Keratinocyte (primary cell): Measurements from ENCODE around the gene NRG2. TPM values are rescaled to one million over a fixed set of nuclear protein-coding genes. Genes with fewer than 3 reads are reported as not detected.

Experiments used
- DNase-seq: peaks from one replicate; pipeline ENCODE4 v3.0.0-alpha.2; 2011; ENCODE audit warnings: low read depth, missing footprints, low spot score
- FAIRE-seq: peaks from 2 replicates; lab custom pipeline; 2011; peaks lifted over from hg19 to GRCh38; lab: Jason Lieb, UNC
- H2AFZ ChIP-seq: 2 replicates; pipeline ENCODE4 v1.6.0; 2012; ENCODE audit warnings: low read length, control low read depth, inconsistent platforms; ENCODE audit not compliant: control insufficient read depth
- H3K27ac ChIP-seq: 2 replicates; pipeline ENCODE4 v1.5.1; 2011; ENCODE audit warnings: low read length; ENCODE audit not compliant: control insufficient read depth, insufficient read depth
- H3K27me3 ChIP-seq: 3 replicates; pipeline ENCODE4 v1.6.0; 2011; ENCODE audit warnings: low read length; ENCODE audit not compliant: control insufficient read depth, insufficient read depth; ENCODE audit errors: extremely low read depth
- H3K36me3 ChIP-seq, 2 experiments: 2 replicates in 1 of 2; 3 replicates in 1 of 2; pipeline ENCODE4 v1.5.1; 2011; ENCODE audit warnings: low read length in 2 of 2, mild to moderate bottlenecking in 1 of 2; ENCODE audit not compliant: control insufficient read depth in 2 of 2, insufficient read depth in 2 of 2; ENCODE audit errors: extremely low read depth in 1 of 2
- H3K4me1 ChIP-seq: 3 replicates; pipeline ENCODE4 v1.5.1; 2011; ENCODE audit warnings: low read length; ENCODE audit not compliant: control insufficient read depth, insufficient read depth; ENCODE audit errors: extremely low read depth
- H3K4me2 ChIP-seq: 3 replicates; pipeline ENCODE4 v1.6.0; 2011; ENCODE audit warnings: low read depth, low read length; ENCODE audit not compliant: control insufficient read depth, insufficient read depth; ENCODE audit errors: extremely low read depth
- H3K4me3 ChIP-seq, 3 experiments: fragments of 200-600 bp in 1 of 3; sonication (generic) in 1 of 3; 2 replicates in 2 of 3; 3 replicates in 1 of 3; pipeline ENCODE4 v1.5.1; 2011 to 2016; ENCODE audit warnings: low read length in 3 of 3, mild to moderate bottlenecking in 3 of 3, control low read depth in 2 of 3, inconsistent platforms in 1 of 3, low read depth in 1 of 3, mixed read lengths in 1 of 3, mixed run types in 1 of 3, moderate library complexity in 1 of 3; ENCODE audit not compliant: control insufficient read depth in 2 of 3, insufficient read depth in 2 of 3; ENCODE audit errors: extremely low read depth in 1 of 3
- H3K79me2 ChIP-seq: 2 replicates; pipeline ENCODE4 v1.6.0; 2012; ENCODE audit warnings: low read length; ENCODE audit not compliant: control insufficient read depth, insufficient read depth
- H3K9ac ChIP-seq: 3 replicates; pipeline ENCODE4 v1.6.0; 2011; ENCODE audit warnings: low read length; ENCODE audit not compliant: control insufficient read depth, insufficient read depth; ENCODE audit errors: extremely low read depth
- H3K9me1 ChIP-seq: 3 replicates; pipeline ENCODE4 v1.6.0; 2011; ENCODE audit warnings: low read length; ENCODE audit not compliant: control insufficient read depth, insufficient read depth; ENCODE audit errors: extremely low read depth
- H3K9me3 ChIP-seq: 2 replicates; pipeline ENCODE4 v1.5.1; 2012; ENCODE audit warnings: low read depth, low read length; ENCODE audit not compliant: control insufficient read depth
- H4K20me1 ChIP-seq: 3 replicates; pipeline ENCODE4 v1.6.0; 2011; ENCODE audit warnings: low read length; ENCODE audit not compliant: control insufficient read depth, insufficient read depth; ENCODE audit errors: extremely low read depth
- EZH2 ChIP-seq: IDR thresholded peaks from one replicate; pipeline ENCODE4 v1.6.1; 2012; ENCODE audit warnings: inconsistent platforms, mild to moderate bottlenecking, low read length, moderate library complexity
- dilution Hi-C: fragments of 300-500 bp; cut with MboI; formaldehyde crosslinking; loops from one replicate; pipeline ENCODE4 v1.7.0; 2020; ENCODE audit warnings: low sequenced_read_pairs; ENCODE audit not compliant: extremely low pct_ligation_motif_present
- polyA plus RNA-seq, 5 experiments: library from polyadenylated mRNA; depleted of rRNA in 3 of 5; stranded (reverse) in 3 of 5; stranded (forward) in 1 of 5; unstranded in 1 of 5; fragments of >200 nt; gene quantifications; 1 replicate in 1 of 5; 2 replicates in 3 of 5; 3 replicates in 1 of 5; pipeline versions ENCODE4 v1.2.1 to v1.2.3, GENCODE V29; 2011 to 2012; ENCODE audit warnings: missing spikeins in 2 of 5, low read depth in 1 of 5, low replicate concordance in 1 of 5
- TF ChIP-seq, protein P1 (sequence below), 3 experiments: IDR thresholded peaks in 1 of 3; conservative IDR thresholded peaks in 1 of 3; optimal IDR thresholded peaks in 1 of 3; 2 replicates in 2 of 3; 3 replicates in 1 of 3; pipeline versions ENCODE3 to v1.5.1; 2011; ENCODE audit warnings: low read length in 3 of 3, mild to moderate bottlenecking in 3 of 3, moderate library complexity in 2 of 3, control low read depth in 1 of 3, inconsistent platforms in 1 of 3; ENCODE audit not compliant: insufficient read depth in 2 of 3; ENCODE audit errors: extremely low read depth in 1 of 3

Gene NRG2
- polyA plus RNA-seq, 1 donor (not counting 4 experiments of a cell fraction or from before 2014, with no cell fraction given) = 0.13 TPM

DNA sequence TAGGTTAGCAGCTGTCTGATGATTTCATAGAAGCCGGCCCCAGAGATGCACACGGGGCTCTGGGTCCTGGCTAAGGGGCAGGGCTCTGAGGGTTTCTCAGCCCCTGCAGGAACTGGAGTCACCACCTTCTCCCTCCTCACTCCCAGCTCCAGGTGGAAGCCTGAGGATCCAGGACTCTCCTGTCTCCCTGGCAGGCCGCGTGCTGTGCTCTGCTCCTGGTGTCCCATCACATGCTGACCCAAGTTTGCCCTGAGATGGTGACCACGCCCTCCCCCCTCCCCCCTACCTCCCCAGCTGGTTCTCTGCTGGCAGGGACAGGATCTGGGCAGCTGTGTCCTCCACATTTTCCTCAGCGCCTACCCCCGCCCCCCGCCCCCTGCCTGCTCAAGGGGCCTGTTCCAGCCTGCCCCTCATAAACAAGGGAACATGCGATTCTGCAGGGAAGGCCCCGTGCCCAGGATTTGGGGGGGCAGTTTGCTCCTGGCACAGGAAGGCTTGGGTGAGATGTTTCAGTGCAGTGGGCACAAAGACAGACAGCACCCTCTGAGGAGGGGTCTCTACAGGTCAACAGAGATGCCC, 160.0 kb downstream of the NRG2 start:
- TF ChIP-seq, protein P1, sequence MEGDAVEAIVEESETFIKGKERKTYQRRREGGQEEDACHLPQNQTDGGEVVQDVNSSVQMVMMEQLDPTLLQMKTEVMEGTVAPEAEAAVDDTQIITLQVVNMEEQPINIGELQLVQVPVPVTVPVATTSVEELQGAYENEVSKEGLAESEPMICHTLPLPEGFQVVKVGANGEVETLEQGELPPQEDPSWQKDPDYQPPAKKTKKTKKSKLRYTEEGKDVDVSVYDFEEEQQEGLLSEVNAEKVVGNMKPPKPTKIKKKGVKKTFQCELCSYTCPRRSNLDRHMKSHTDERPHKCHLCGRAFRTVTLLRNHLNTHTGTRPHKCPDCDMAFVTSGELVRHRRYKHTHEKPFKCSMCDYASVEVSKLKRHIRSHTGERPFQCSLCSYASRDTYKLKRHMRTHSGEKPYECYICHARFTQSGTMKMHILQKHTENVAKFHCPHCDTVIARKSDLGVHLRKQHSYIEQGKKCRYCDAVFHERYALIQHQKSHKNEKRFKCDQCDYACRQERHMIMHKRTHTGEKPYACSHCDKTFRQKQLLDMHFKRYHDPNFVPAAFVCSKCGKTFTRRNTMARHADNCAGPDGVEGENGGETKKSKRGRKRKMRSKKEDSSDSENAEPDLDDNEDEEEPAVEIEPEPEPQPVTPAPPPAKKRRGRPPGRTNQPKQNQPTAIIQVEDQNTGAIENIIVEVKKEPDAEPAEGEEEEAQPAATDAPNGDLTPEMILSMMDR (optimal IDR thresholded peaks at IDR 0.05 in 1 of 3, IDR thresholded peaks at IDR 0.05 in 1 of 3, conservative IDR thresholded peaks at IDR 0.05 in 1 of 3; ENCODE audit: extremely low read depth in 1 of 3, insufficient read depth in 2 of 3, low read length in 3 of 3) = no peak
- no peak for TF ChIP-seq EZH2
- Histone ChIP-seq H3K4me3 (no peak overlapping the region), H3K4me2 (no peak overlapping the region), H3K27me3 (no peaks in the 10 kb centered on the region), H3K9ac (no peak overlapping the region), H3K36me3 (no peaks in the 10 kb centered on the region), H3K79me2 (no peaks in the 10 kb centered on the region), H3K9me1 (no peaks in the 10 kb centered on the region), H4K20me1 (no peaks in the 10 kb centered on the region), H3K9me3 (no peaks in the 10 kb centered on the region), H3K27ac (no peak overlapping the region), H3K4me1 (peaks cover 9% of the 10 kb centered on the region), H2AFZ (no peak overlapping the region)
- DNase-seq (no peak), FAIRE-seq (no peak)
- dilution Hi-C loops = no loop called here

DNA sequence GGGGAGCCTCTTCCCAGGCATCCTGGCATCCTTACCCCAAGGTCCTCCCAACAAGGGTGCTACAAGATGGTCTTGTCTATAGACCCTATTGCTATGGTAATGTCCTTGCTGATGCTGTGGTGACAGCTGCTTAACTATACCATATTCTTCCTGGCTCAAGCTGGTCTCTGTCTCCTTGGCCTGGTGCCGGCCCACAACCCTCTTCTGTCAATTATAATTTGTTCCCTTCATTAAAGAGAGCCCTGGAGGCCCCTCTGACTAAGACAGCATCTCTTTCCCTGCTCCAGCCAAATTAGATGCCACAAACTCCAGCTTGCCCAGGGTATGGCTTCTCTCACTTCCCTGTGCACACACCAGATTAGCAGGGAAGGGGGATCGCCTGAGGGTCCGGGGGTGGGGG, 160.8 kb downstream of the NRG2 start:
- Histone ChIP-seq H3K36me3 (no peaks in the 10 kb centered on the region), H3K27ac (no peak overlapping the region), H4K20me1 (no peaks in the 10 kb centered on the region), H3K79me2 (no peaks in the 10 kb centered on the region), H3K9me1 (no peaks in the 10 kb centered on the region), H3K4me2 (no peak overlapping the region), H2AFZ (no peak overlapping the region), H3K4me1 (peaks cover 16% of the 10 kb centered on the region), H3K9ac (no peak overlapping the region), H3K9me3 (no peaks in the 10 kb centered on the region), H3K4me3 (no peak overlapping the region), H3K27me3 (no peaks in the 10 kb centered on the region)
- no peak for TF ChIP-seq EZH2
- TF ChIP-seq, protein P1 (optimal IDR thresholded peaks at IDR 0.05 in 1 of 3, IDR thresholded peaks at IDR 0.05 in 1 of 3, conservative IDR thresholded peaks at IDR 0.05 in 1 of 3; ENCODE audit: extremely low read depth in 1 of 3, insufficient read depth in 2 of 3, low read length in 3 of 3) = no peak
- FAIRE-seq (no peak), DNase-seq (no peak)
- dilution Hi-C loops = no loop called here
